H9 (cell line): ENCODE results near the gene KIF21A. TPM values are rescaled to one million over a fixed set of nuclear protein-coding genes. Genes with fewer than 3 reads are reported as not detected.

Source experiments
- DNase-seq: peaks from one replicate; pipeline ENCODE4 v3.0.0-alpha.2; 2017
- H2AFZ ChIP-seq: one replicate; pipeline ENCODE4 v1.6.1; 2013; ENCODE audit warnings: mild to moderate bottlenecking, low read length, control low read depth, moderate library complexity
- H2AK5ac ChIP-seq: 2 replicates; pipeline ENCODE4 v1.6.1; 2013; ENCODE audit warnings: low read length, control low read depth, mixed read lengths; ENCODE audit not compliant: insufficient read length
- H2BK120ac ChIP-seq: one replicate; pipeline ENCODE4 v1.6.1; 2013; ENCODE audit warnings: low read depth, mild to moderate bottlenecking, low read length, control low read depth, inconsistent platforms; ENCODE audit not compliant: poor library complexity, severe bottlenecking
- H2BK12ac ChIP-seq: 2 replicates; pipeline ENCODE4 v1.6.1; 2013; ENCODE audit warnings: low read length, control low read depth, mixed read lengths, low read depth; ENCODE audit not compliant: insufficient read length
- H2BK15ac ChIP-seq: 2 replicates; pipeline ENCODE4 v1.6.1; 2013; ENCODE audit warnings: low read depth, low read length, control low read depth
- H2BK20ac ChIP-seq: one replicate; pipeline ENCODE4 v1.6.1; 2013; ENCODE audit warnings: low read depth, mild to moderate bottlenecking, low read length, control low read depth, inconsistent platforms; ENCODE audit not compliant: poor library complexity, severe bottlenecking
- H2BK5ac ChIP-seq: 2 replicates; pipeline ENCODE4 v1.6.1; 2013; ENCODE audit warnings: low read length, control low read depth, mixed read lengths; ENCODE audit not compliant: insufficient read length
- H3K14ac ChIP-seq: 2 replicates; pipeline ENCODE4 v1.6.1; 2013; ENCODE audit warnings: low read length, control low read depth; ENCODE audit not compliant: insufficient read depth
- H3K18ac ChIP-seq: 2 replicates; pipeline ENCODE4 v1.6.1; 2013; ENCODE audit warnings: low read depth, mild to moderate bottlenecking, mixed read lengths, low read length, control low read depth; ENCODE audit not compliant: insufficient read length
- H3K23ac ChIP-seq: 2 replicates; pipeline ENCODE4 v1.6.1; 2013; ENCODE audit warnings: low read length, control low read depth, mixed read lengths, low read depth; ENCODE audit not compliant: insufficient read length
- H3K23me2 ChIP-seq: 2 replicates; pipeline ENCODE4 v1.6.1; 2013; ENCODE audit warnings: low read depth, mild to moderate bottlenecking, mixed read lengths, low read length, control low read depth; ENCODE audit not compliant: insufficient read length, poor library complexity, severe bottlenecking
- H3K27ac ChIP-seq: 2 replicates; pipeline ENCODE4 v1.5.1; 2013; ENCODE audit warnings: low read length, control low read depth, mixed read lengths, low read depth; ENCODE audit not compliant: insufficient read length
- H3K27me3 ChIP-seq: 2 replicates; pipeline ENCODE4 v1.6.1; 2013; ENCODE audit warnings: low read length, control low read depth, inconsistent platforms; ENCODE audit not compliant: insufficient read depth
- H3K4ac ChIP-seq: 2 replicates; pipeline ENCODE4 v1.6.1; 2013; ENCODE audit warnings: low read depth, mild to moderate bottlenecking, control low read depth, inconsistent platforms, low read length, moderate library complexity
- H3K4me1 ChIP-seq: 2 replicates; pipeline ENCODE4 v1.6.1; 2013; ENCODE audit warnings: low read length, control low read depth, inconsistent platforms; ENCODE audit not compliant: insufficient read depth
- H3K4me2 ChIP-seq: 2 replicates; pipeline ENCODE4 v1.6.1; 2013; ENCODE audit warnings: low read length, control low read depth, mixed read lengths; ENCODE audit not compliant: insufficient read length, insufficient read depth
- H3K56ac ChIP-seq: 2 replicates; pipeline ENCODE4 v1.6.1; 2013; ENCODE audit warnings: low read depth, mild to moderate bottlenecking, mixed read lengths, low read length, control low read depth; ENCODE audit not compliant: insufficient read length
- H3K79me1 ChIP-seq: 2 replicates; pipeline ENCODE4 v1.6.1; 2013; ENCODE audit warnings: low read depth, mild to moderate bottlenecking, moderate library complexity, low read length, control low read depth, inconsistent platforms; ENCODE audit not compliant: insufficient read depth, poor library complexity, severe bottlenecking
- H3K79me2 ChIP-seq: 2 replicates; pipeline ENCODE4 v1.6.1; 2013; ENCODE audit warnings: low read length, control low read depth, inconsistent platforms; ENCODE audit not compliant: insufficient read depth
- H3K9ac ChIP-seq: 2 replicates; pipeline ENCODE4 v1.6.1; 2013; ENCODE audit warnings: low read length, control low read depth, mixed read lengths; ENCODE audit not compliant: insufficient read length; ENCODE audit errors: extremely low read depth
- H3K9me3 ChIP-seq: one replicate; pipeline ENCODE4 v1.6.1; 2013; ENCODE audit warnings: low read depth, low read length, inconsistent platforms; ENCODE audit not compliant: control insufficient read depth
- H3T11ph ChIP-seq: one replicate; pipeline ENCODE4 v1.6.1; 2013; ENCODE audit warnings: mild to moderate bottlenecking, low read length, control low read depth, inconsistent platforms
- H4K20me1 ChIP-seq: one replicate; pipeline ENCODE4 v1.6.1; 2013; ENCODE audit not compliant: control insufficient read depth, insufficient read length, insufficient read depth
- H4K5ac ChIP-seq: 2 replicates; pipeline ENCODE4 v1.6.1; 2013; ENCODE audit warnings: low read depth, mild to moderate bottlenecking, mixed read lengths, low read length, control low read depth; ENCODE audit not compliant: insufficient read length
- H4K8ac ChIP-seq: replicated peaks from 2 replicates; pipeline ENCODE4 v1.6.1; 2013; ENCODE audit warnings: low read length, control low read depth, mixed read lengths, low read depth; ENCODE audit not compliant: insufficient read length
- H4K91ac ChIP-seq: 2 replicates; pipeline ENCODE4 v1.6.1; 2013; ENCODE audit warnings: low read depth, mild to moderate bottlenecking, moderate library complexity, mixed read lengths, low read length, control low read depth; ENCODE audit not compliant: insufficient read length
- H3K27ac Mint-ChIP-seq, 3 experiments: 2 replicates in 2 of 3; 3 replicates in 1 of 3; pipeline ENCODE4 v1.8.0; 2020 to 2021; ENCODE audit warnings: mixed read lengths in 3 of 3, mild to moderate bottlenecking in 1 of 3, moderate library complexity in 1 of 3
- H3K27me3 Mint-ChIP-seq: 2 replicates; pipeline ENCODE4 v1.8.0; 2021; ENCODE audit warnings: low read depth, mild to moderate bottlenecking, moderate library complexity, mixed read lengths
- H3K36me3 Mint-ChIP-seq, 3 experiments: 2 replicates in 2 of 3; 3 replicates in 1 of 3; pipeline ENCODE4 v1.8.0; 2020 to 2021; ENCODE audit warnings: low read depth in 3 of 3, mixed read lengths in 3 of 3; ENCODE audit not compliant: insufficient read depth in 1 of 3
- H3K4me1 Mint-ChIP-seq, 2 experiments: 2 replicates each; pipeline ENCODE4 v1.8.0; 2020; ENCODE audit warnings: mixed read lengths in 2 of 2
- H3K4me3 Mint-ChIP-seq, 2 experiments: 2 replicates in 1 of 2; 3 replicates in 1 of 2; pipeline ENCODE4 v1.8.0; 2020 to 2021; ENCODE audit warnings: mild to moderate bottlenecking in 2 of 2, mixed read lengths in 2 of 2, moderate library complexity in 1 of 2
- H3K9me3 Mint-ChIP-seq, 2 experiments: 2 replicates in 1 of 2; 3 replicates in 1 of 2; pipeline ENCODE4 v1.8.0; 2020; ENCODE audit warnings: mild to moderate bottlenecking in 2 of 2, mixed read lengths in 2 of 2, moderate library complexity in 1 of 2
- CTCF ChIP-seq: fragments of 200-600 bp; sonication (generic); conservative IDR thresholded peaks from 3 replicates; pipeline ENCODE4 v1.8.0; 2021; ENCODE audit warnings: antibody characterized with exemption, mild to moderate bottlenecking
- WGBS: extraction: QIAGEN DNeasy Blood & Tissue Kit; methylation state at CpG from one replicate; pipeline ENCODE4 v1.1.7; 2013; ENCODE audit warnings: missing lambda C conversion rate, low lambda C conversion rate, mixed read lengths; ENCODE audit not compliant: insufficient read length; ENCODE audit errors: extremely low coverage; 5-methylcytosine and 5-hydroxymethylcytosine counted together
- total RNA-seq: library from RNA; stranded (reverse); gene quantifications from 2 replicates; pipeline ENCODE4 v1.2.1, GENCODE V29; 2021

Gene KIF21A
- total RNA-seq, 1 experiment from 2014 or later, result 17.2 TPM

DNA sequence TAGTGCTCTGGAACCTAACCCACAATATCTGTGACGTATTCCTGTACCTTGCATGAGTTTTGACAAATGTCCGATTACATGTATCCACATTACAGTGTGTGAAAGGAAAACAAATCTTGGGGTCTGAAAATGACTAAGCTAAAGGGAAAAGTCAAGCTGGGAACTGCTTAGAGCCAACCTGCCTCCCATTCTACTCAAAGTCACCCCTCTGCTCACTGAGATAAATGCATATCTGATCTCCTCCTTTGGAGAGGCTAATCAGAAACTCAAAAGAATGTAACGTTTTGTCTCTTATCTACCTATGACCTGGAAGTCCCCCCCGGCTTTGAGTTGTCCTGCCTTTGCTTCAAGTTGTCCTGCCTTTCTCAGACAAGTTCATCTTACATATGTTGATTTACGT is 34.0 kb upstream of the KIF21A start:
- no peaks in the 10 kb centered on the region for H3K27me3 ChIP-seq
- H3K9me3 Mint-ChIP-seq, result peaks cover 29 to 35% of the 10 kb centered on the region in 2 experiments
- no peak overlapping the region for H4K91ac ChIP-seq
- no peak overlapping the region for H3K9ac ChIP-seq
- DNase-seq, result no peak
- H3T11ph ChIP-seq, result no peak overlapping the region
- no peaks in the 10 kb centered on the region for H3K79me2 ChIP-seq
- H4K20me1 ChIP-seq, result no peaks in the 10 kb centered on the region
- TF ChIP-seq CTCF, result no peak
- no peak overlapping the region for H2BK15ac ChIP-seq
- no peak overlapping the region for H2BK20ac ChIP-seq
- no peak overlapping the region for H3K23ac ChIP-seq
- H3K18ac ChIP-seq, result no peak overlapping the region
- no peak overlapping the region for H3K27ac ChIP-seq
- H3K23me2 ChIP-seq, result no peaks in the 10 kb centered on the region
- H3K4me1 Mint-ChIP-seq, result no peaks in the 10 kb centered on the region
- H4K5ac ChIP-seq, result no peak overlapping the region
- no peak overlapping the region for H3K56ac ChIP-seq
- no peak overlapping the region for H3K4me3 Mint-ChIP-seq
- no peak overlapping the region for H3K4me2 ChIP-seq
- H3K14ac ChIP-seq, result no peak overlapping the region
- no CpG with 5 or more reads among the region's 5 CpGs for WGBS
- H3K9me3 ChIP-seq, result no peaks in the 10 kb centered on the region
- no peak overlapping the region for H4K8ac ChIP-seq
- peaks cover 12 to 35% (median 17%) of the 10 kb centered on the region in 3 experiments for H3K36me3 Mint-ChIP-seq
- no peak overlapping the region for H3K27ac Mint-ChIP-seq
- H2BK12ac ChIP-seq, result no peak overlapping the region
- H3K4ac ChIP-seq, result no peak overlapping the region
- H2BK5ac ChIP-seq, result no peak overlapping the region
- no peaks in the 10 kb centered on the region for H3K4me1 ChIP-seq
- no peaks in the 10 kb centered on the region for H3K79me1 ChIP-seq
- peaks cover 4% of the 10 kb centered on the region; the same call in 1 of the 2 replicates for H3K27me3 Mint-ChIP-seq
- no peak overlapping the region for H2AK5ac ChIP-seq
- no peak overlapping the region for H2AFZ ChIP-seq
- H2BK120ac ChIP-seq, result no peak overlapping the region
